GM12892 (cell line): Measurements from ENCODE around the gene MYL6B.

Experiments
- POLR2A ChIP-seq: IDR thresholded peaks from 2 replicates; pipeline ENCODE4 v1.6.1; 2011; ENCODE audit warnings: low read depth, low read length, control low read depth
- POLR2AphosphoS5 ChIP-seq: IDR thresholded peaks from 2 replicates; pipeline ENCODE4 v1.6.1; 2011; ENCODE audit warnings: low read depth, low read length, control low read depth
- TAF1 ChIP-seq: IDR thresholded peaks from 2 replicates; pipeline ENCODE4 v1.6.1; 2011; ENCODE audit warnings: low read depth, mild to moderate bottlenecking, control low read depth, low read length, borderline replicate concordance

- TF ChIP-seq POLR2AphosphoS5 (no peak), POLR2A (no peak; the same call in 1 of the 2 replicates), TAF1 (no peak)
These were observed 26.0 kb downstream of the MYL6B start for GRCh38 chr12:56178347-56178746.
